Tibial nerve (tissue), 3 donors: ENCODE results near the gene ATP8B2.

Source experiments
- CTCF ChIP-seq, 5 experiments: fragments of 200-600 bp in 3 of 5; fragments of 450-650 bp in 2 of 5; sonication (generic) in 3 of 5; IDR thresholded peaks; one replicate each; pipeline ENCODE4 v1.5.1; 2016 to 2019; ENCODE audit warnings: antibody characterized with exemption in 5 of 5, mild to moderate bottlenecking in 3 of 5, moderate library complexity in 2 of 5
- POLR2A ChIP-seq, 2 donors: fragments of 450-650 bp; IDR thresholded peaks; one replicate each; pipeline ENCODE4 v1.6.1; 2017; ENCODE audit warnings: antibody characterized with exemption in 2 of 2, mild to moderate bottlenecking in 2 of 2, moderate library complexity in 2 of 2

GRCh38 chr1:154353460-154353904 is 28.2 kb downstream of the ATP8B2 start:
- peak in 4 of 5 experiments; percentile 10 to 18 (median 16) for TF ChIP-seq CTCF (IDR thresholded peaks at IDR 0.05)
- no peak for TF ChIP-seq POLR2A (IDR thresholded peaks at IDR 0.05)
